ENCODE data around the gene LGALS3. TPM values are rescaled to one million over a fixed set of nuclear protein-coding genes. Genes with fewer than 3 reads are reported as not detected.

LGALS3 gene
- total and polyA plus RNA-seq, 5 donors: 139 to 271 (median 183) TPM

- Histone ChIP-seq H3K27me3 (ENCODE audit: control insufficient read depth, insufficient read depth) (no peaks in the 10 kb centered on the region), H3K27ac (ENCODE audit: low read length) (peak overlapping the region; percentile 15), H3K4me1 (ENCODE audit: control insufficient read depth, insufficient read depth, low read length) (peaks cover 24% of the 10 kb centered on the region), H3K9me3 (ENCODE audit: control insufficient read depth, low read length) (no peaks in the 10 kb centered on the region), H3K4me3 (ENCODE audit: low read length) (no peak overlapping the region)
- ATAC-seq (no peak), DNase-seq (no peak)
- intact Hi-C loops (cut with DNase I): loop anchor here in 3 of 4 donors (2.0 to 5.0 kb wide), 3 partner anchors 33 to 41 kb away; no protein-coding TSS in a partner anchor
- WGBS: 38% methylated on average over 4 of the region's 4 CpGs
Observed at GRCh38 chr14:55133416-55133815, 4.4 kb downstream of the LGALS3 start.

DNA sequence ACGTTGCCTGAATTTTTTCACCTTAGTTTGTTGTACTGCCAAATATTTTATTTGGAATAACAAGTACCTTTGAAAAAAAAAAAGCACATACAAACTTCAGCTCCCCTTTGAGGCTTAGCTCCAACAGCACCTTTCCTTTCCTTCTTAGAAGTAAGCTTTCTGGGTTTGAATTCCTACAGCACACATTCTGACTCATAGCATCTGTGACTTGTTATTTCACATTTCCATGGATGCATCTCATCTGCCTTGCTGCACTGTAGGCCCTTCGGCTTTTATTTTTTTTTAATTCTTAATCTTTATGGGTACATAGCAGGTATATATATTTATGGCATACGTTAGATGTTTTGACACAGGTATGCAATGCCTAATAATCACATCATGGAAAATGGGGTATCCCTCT is 7.2 kb downstream of the LGALS3 start:
- no peak for DNase-seq
- H3K27ac ChIP-seq (ENCODE audit: low read length): no peak overlapping the region
- WGBS: 72% methylated on average over 3 of the region's 3 CpGs
- no peaks in the 10 kb centered on the region for H3K9me3 ChIP-seq (ENCODE audit: control insufficient read depth, low read length)
- H3K4me1 ChIP-seq (ENCODE audit: control insufficient read depth, insufficient read depth, low read length): peaks cover 22% of the 10 kb centered on the region
- intact Hi-C loops (cut with DNase I): no loop called here
- no peaks in the 10 kb centered on the region for H3K27me3 ChIP-seq (ENCODE audit: control insufficient read depth, insufficient read depth)
- no peak overlapping the region for H3K4me3 ChIP-seq (ENCODE audit: low read length)
- no peak for ATAC-seq

DNA sequence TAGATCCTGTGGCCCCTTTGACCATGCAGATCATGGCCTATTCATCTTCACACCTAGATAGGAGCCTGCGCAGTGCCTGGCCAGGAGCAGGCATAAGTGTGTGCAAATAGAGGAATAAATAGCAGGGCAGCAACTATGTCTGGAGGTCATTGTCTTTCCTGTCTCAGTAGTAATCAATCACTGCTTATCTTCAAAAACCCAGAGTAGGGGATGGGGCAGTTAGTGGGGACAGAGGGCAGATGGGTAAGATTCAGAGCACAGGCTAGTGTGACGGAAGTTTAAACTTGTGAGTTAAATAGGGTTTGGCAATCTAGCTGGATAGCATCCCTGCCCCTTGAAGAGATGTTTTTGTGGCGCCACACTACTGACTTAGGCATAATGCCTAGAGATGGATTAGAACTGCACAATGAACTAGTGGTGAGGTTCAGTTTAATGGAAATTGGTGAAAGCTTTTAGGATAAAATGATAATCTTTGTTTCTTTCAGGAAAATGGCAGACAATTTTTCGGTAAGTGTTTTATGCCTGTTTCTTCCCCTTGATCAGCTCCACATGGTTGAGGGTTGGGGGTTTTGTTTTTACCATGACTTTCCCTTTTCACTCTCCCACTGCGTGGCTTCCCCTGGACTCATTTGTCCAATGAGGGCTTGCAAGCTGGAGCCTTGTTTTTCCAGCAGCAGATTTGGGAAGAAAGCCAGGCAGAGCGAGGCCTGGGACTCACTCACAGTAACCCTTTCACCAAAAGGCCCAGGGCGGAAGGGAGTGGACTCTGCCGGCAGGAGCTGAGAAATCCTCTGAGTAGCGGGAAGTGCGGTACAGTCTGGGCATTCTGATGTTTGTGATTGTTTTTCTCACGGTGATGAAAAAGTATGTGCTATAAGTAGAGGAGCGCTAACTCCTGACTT is 8.1 kb downstream of the LGALS3 start:
- DNase-seq (peak; percentile 87 to 93 (median 90)), ATAC-seq (peak; percentile 92 to 96)
- Histone ChIP-seq H3K4me1 (ENCODE audit: control insufficient read depth, insufficient read depth, low read length) (peaks cover 15% of the 10 kb centered on the region), H3K4me3 (ENCODE audit: low read length) (peak overlapping the region; percentile 18), H3K9me3 (ENCODE audit: control insufficient read depth, low read length) (no peaks in the 10 kb centered on the region), H3K27me3 (ENCODE audit: control insufficient read depth, insufficient read depth) (no peaks in the 10 kb centered on the region), H3K27ac (ENCODE audit: low read length) (peak overlapping the region; percentile 96)
- intact Hi-C loops (cut with DNase I): no loop called here
- 28% methylated on average over 12 of the region's 12 CpGs for WGBS

GRCh38 chr14:55138091-55138490 is 9.0 kb downstream of the LGALS3 start:
- no peak overlapping the region for H3K4me3 ChIP-seq (ENCODE audit: low read length)
- ATAC-seq: peak; percentile 22 to 24
- WGBS: 85% methylated on average over 7 of the region's 7 CpGs

DNA sequence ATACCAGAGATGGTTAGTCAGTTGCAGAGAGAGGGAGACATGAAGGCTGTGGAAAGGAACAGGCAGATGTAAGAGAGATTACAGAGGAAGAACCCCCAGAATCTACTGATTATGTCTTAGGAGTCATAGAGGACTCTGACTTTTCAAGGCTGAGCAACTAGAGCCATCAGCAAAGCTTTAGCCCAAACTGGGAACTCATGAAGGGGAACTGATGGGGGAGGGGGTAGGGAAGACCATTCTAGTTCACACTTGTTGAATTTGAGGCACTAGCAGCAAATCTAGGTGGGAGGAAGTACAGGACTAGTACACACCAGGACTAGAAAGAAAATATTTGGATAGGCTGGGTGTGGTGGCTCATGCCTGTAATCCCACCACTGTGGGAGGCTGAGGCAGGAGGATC is 10.1 kb downstream of the LGALS3 start:
- Histone ChIP-seq H3K27ac (ENCODE audit: low read length) (peak overlapping the region; percentile 38), H3K4me3 (ENCODE audit: low read length) (no peak overlapping the region), H3K9me3 (ENCODE audit: control insufficient read depth, low read length) (no peaks in the 10 kb centered on the region), H3K27me3 (ENCODE audit: control insufficient read depth, insufficient read depth) (no peaks in the 10 kb centered on the region), H3K4me1 (ENCODE audit: control insufficient read depth, insufficient read depth, low read length) (peaks cover 12% of the 10 kb centered on the region)
- DNase-seq (no peak), ATAC-seq (no peak)
- intact Hi-C loops (cut with DNase I): no loop called here

More at GRCh38 chr14:55138091-55138490, 9.0 kb downstream of the LGALS3 start:
- intact Hi-C loops (cut with DNase I): no loop called here
- Histone ChIP-seq H3K9me3 (ENCODE audit: control insufficient read depth, low read length) (no peaks in the 10 kb centered on the region), H3K27ac (ENCODE audit: low read length) (peak overlapping the region; percentile 79), H3K4me1 (ENCODE audit: control insufficient read depth, insufficient read depth, low read length) (peaks cover 15% of the 10 kb centered on the region), H3K27me3 (ENCODE audit: control insufficient read depth, insufficient read depth) (no peaks in the 10 kb centered on the region)
- DNase-seq: peak in 2 of 3 donors; percentile 57 to 66

DNA sequence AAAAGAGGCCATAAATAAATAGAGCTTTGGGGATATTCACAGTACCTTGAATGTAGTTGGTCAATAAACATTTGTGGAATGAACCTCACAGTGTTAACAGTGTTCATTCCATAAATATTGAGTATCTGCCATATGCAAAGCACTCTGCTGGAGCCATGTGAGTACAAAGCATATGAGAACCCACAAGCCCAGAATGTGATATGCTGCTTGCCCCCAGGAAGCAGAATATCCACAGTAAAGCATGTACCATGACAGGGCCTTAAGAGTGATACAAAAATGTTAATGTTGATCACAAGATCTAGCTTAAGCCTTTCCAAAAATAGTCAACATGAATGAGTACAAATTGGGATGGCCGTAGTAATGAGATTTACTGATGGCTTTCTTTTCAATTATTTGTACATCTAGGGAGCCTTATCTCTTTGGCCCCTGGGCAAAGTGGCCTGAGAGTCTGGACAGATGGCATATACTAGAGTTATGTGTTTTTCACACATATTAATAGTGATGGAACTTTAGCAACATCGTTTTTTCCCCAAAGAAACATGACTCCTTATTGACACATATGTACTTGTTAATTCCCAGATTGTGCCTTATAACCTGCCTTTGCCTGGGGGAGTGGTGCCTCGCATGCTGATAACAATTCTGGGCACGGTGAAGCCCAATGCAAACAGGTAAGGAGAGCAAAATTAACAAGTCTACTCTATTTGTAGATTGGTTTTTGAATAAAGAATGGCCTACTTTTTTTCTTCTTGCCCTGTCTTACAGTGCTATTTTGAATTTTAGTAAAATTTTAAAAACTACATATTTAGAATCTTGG is 10.9 kb downstream of the LGALS3 start:
- Histone ChIP-seq H3K9me3 (ENCODE audit: control insufficient read depth, low read length) (no peaks in the 10 kb centered on the region), H3K27me3 (ENCODE audit: control insufficient read depth, insufficient read depth) (no peaks in the 10 kb centered on the region), H3K4me3 (ENCODE audit: low read length) (no peak overlapping the region), H3K4me1 (ENCODE audit: control insufficient read depth, insufficient read depth, low read length) (peaks cover 12% of the 10 kb centered on the region), H3K27ac (ENCODE audit: low read length) (no peak overlapping the region)
- WGBS: 88% methylated on average over 4 of the region's 4 CpGs
- DNase-seq (no peak), ATAC-seq (no peak)
- intact Hi-C loops (cut with DNase I): no loop called here

GRCh38 chr14:55141825-55142224 is 12.8 kb downstream of the LGALS3 start:
- Histone ChIP-seq H3K27ac (ENCODE audit: low read length) (no peak overlapping the region), H3K27me3 (ENCODE audit: control insufficient read depth, insufficient read depth) (no peaks in the 10 kb centered on the region), H3K9me3 (ENCODE audit: control insufficient read depth, low read length) (no peaks in the 10 kb centered on the region), H3K4me3 (ENCODE audit: low read length) (no peak overlapping the region), H3K4me1 (ENCODE audit: control insufficient read depth, insufficient read depth, low read length) (peaks cover 8% of the 10 kb centered on the region)
- intact Hi-C loops (cut with DNase I): no loop called here
- DNase-seq (no peak), ATAC-seq (no peak)
- 95% methylated on average over 3 of the region's 3 CpGs for WGBS

DNA sequence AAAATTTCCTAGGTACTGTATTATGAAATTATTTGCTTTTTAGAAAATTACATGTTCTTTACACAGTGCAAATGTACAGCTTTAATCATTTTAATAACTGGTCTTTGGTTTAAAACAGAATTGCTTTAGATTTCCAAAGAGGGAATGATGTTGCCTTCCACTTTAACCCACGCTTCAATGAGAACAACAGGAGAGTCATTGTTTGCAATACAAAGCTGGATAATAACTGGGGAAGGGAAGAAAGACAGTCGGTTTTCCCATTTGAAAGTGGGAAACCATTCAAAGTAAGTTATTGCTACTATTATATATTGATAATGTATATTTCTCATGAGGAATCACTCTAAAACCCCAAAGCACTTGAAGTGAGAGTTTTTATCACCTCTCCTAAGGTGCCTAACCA is 13.4 kb downstream of the LGALS3 start:
- WGBS: 75% methylated on average over 2 of the region's 2 CpGs
- peaks cover 5% of the 10 kb centered on the region for H3K4me1 ChIP-seq (ENCODE audit: control insufficient read depth, insufficient read depth, low read length)
- DNase-seq (no peak), ATAC-seq (no peak)
- no peaks in the 10 kb centered on the region for H3K9me3 ChIP-seq (ENCODE audit: control insufficient read depth, low read length)
- intact Hi-C loops (cut with DNase I): no loop called here
- no peaks in the 10 kb centered on the region for H3K27me3 ChIP-seq (ENCODE audit: control insufficient read depth, insufficient read depth)
- no peak overlapping the region for H3K27ac ChIP-seq (ENCODE audit: low read length)
- no peak overlapping the region for H3K4me3 ChIP-seq (ENCODE audit: low read length)

- ATAC-seq (no peak), DNase-seq (peak in 1 of 3 donors; percentile 68)
- intact Hi-C loops (cut with DNase I): no loop called here
- no peak overlapping the region for H3K4me3 ChIP-seq (ENCODE audit: low read length)
- H3K27ac ChIP-seq (ENCODE audit: low read length): no peak overlapping the region
- no peaks in the 10 kb centered on the region for H3K4me1 ChIP-seq (ENCODE audit: control insufficient read depth, insufficient read depth, low read length)
- H3K9me3 ChIP-seq (ENCODE audit: control insufficient read depth, low read length): no peaks in the 10 kb centered on the region
- no peaks in the 10 kb centered on the region for H3K27me3 ChIP-seq (ENCODE audit: control insufficient read depth, insufficient read depth)
- WGBS: 63% methylated on average over 2 of the region's 2 CpGs
Observed at GRCh38 chr14:55146425-55146824, 17.4 kb downstream of the LGALS3 start.

- no peaks in the 10 kb centered on the region for H3K4me1 ChIP-seq (ENCODE audit: control insufficient read depth, insufficient read depth, low read length)
- intact Hi-C loops (cut with DNase I): no loop called here
- ATAC-seq (no peak), DNase-seq (no peak)
- no peaks in the 10 kb centered on the region for H3K9me3 ChIP-seq (ENCODE audit: control insufficient read depth, low read length)
- H3K4me3 ChIP-seq (ENCODE audit: low read length): no peak overlapping the region
- no peak overlapping the region for H3K27ac ChIP-seq (ENCODE audit: low read length)
- WGBS: 90% methylated on average over 1 of the region's 1 CpG
- no peaks in the 10 kb centered on the region for H3K27me3 ChIP-seq (ENCODE audit: control insufficient read depth, insufficient read depth)
Observed at GRCh38 chr14:55151601-55152000, 22.5 kb downstream of the LGALS3 start.
